ENCODE results near the gene COPB2. TPM values are rescaled to one million over a fixed set of nuclear protein-coding genes. Genes with fewer than 3 reads are reported as not detected.

COPB2 gene
- total RNA-seq, 1 experiment from 2014 or later = 138 TPM

GRCh38 chr3:139374099-139374498 lies 15.3 kb downstream of the COPB2 start:
- Histone ChIP-seq H3K4me3 (ENCODE audit: low read depth, low read length, poor library complexity, severe bottlenecking) (no peak overlapping the region), H3K9me3 (ENCODE audit: low read depth, low read length, poor library complexity, severe bottlenecking) (no peaks in the 10 kb centered on the region), H3K4me1 (ENCODE audit: insufficient read depth, low read length, poor library complexity, severe bottlenecking) (peaks cover 6% of the 10 kb centered on the region), H3K36me3 (ENCODE audit: insufficient read depth, low read length, poor library complexity, severe bottlenecking) (peaks cover 89% of the 10 kb centered on the region), H3K27ac (ENCODE audit: low read depth, low read length, poor library complexity, severe bottlenecking) (no peak overlapping the region), H3K27me3 (replicated peaks; ENCODE audit: insufficient read depth, low read depth, low read length, poor library complexity) (no peaks in the 10 kb centered on the region)
- CTCF ChIA-PET = no interaction called here
- BruUV-seq (replicated peaks) = no TSS peak
- intact Hi-C loops (cut with micrococcal nuclease; ENCODE audit: unreplicated experiment) = no loop called here
- DNase-seq (ENCODE audit: low spot score) = no peak
- POLR2A ChIA-PET (ENCODE audit: low non-redundant PET) = no interaction called here
- TF ChIP-seq EZH2 (IDR thresholded peaks at IDR 0.05; ENCODE audit: borderline replicate concordance, low read depth, low read length, poor library complexity, severe bottlenecking) (no peak), CTCF (conservative IDR thresholded peaks at IDR 0.05; ENCODE audit: low read depth, low read length) (no peak)

- intact Hi-C loops (cut with micrococcal nuclease; ENCODE audit: unreplicated experiment) = no loop called here
- Histone ChIP-seq H3K36me3 (ENCODE audit: insufficient read depth, low read length, poor library complexity, severe bottlenecking) (peaks cover 95% of the 10 kb centered on the region), H3K4me1 (ENCODE audit: insufficient read depth, low read length, poor library complexity, severe bottlenecking) (no peaks in the 10 kb centered on the region), H3K9me3 (ENCODE audit: low read depth, low read length, poor library complexity, severe bottlenecking) (no peaks in the 10 kb centered on the region), H3K27me3 (replicated peaks; ENCODE audit: insufficient read depth, low read depth, low read length, poor library complexity) (no peaks in the 10 kb centered on the region), H3K27ac (ENCODE audit: low read depth, low read length, poor library complexity, severe bottlenecking) (no peak overlapping the region), H3K4me3 (ENCODE audit: low read depth, low read length, poor library complexity, severe bottlenecking) (no peak overlapping the region)
- no peak for DNase-seq (ENCODE audit: low spot score)
- BruUV-seq (replicated peaks) = no TSS peak
- ChIA-PET CTCF (no interaction called here), POLR2A (ENCODE audit: low non-redundant PET) (no interaction called here)
- TF ChIP-seq EZH2 (IDR thresholded peaks at IDR 0.05; ENCODE audit: borderline replicate concordance, low read depth, low read length, poor library complexity, severe bottlenecking) (no peak), CTCF (conservative IDR thresholded peaks at IDR 0.05; ENCODE audit: low read depth, low read length) (no peak)
Measured at GRCh38 chr3:139364549-139364948, 24.9 kb downstream of the COPB2 start.

- Histone ChIP-seq H3K36me3 (ENCODE audit: insufficient read depth, low read length, poor library complexity, severe bottlenecking) (peaks cover 95% of the 10 kb centered on the region), H3K27ac (ENCODE audit: low read depth, low read length, poor library complexity, severe bottlenecking) (no peak overlapping the region), H3K4me3 (ENCODE audit: low read depth, low read length, poor library complexity, severe bottlenecking) (no peak overlapping the region), H3K27me3 (replicated peaks; ENCODE audit: insufficient read depth, low read depth, low read length, poor library complexity) (no peaks in the 10 kb centered on the region), H3K4me1 (ENCODE audit: insufficient read depth, low read length, poor library complexity, severe bottlenecking) (no peaks in the 10 kb centered on the region), H3K9me3 (ENCODE audit: low read depth, low read length, poor library complexity, severe bottlenecking) (no peaks in the 10 kb centered on the region)
- no peak for DNase-seq (ENCODE audit: low spot score)
- intact Hi-C loops (cut with micrococcal nuclease; ENCODE audit: unreplicated experiment) = no loop called here
- POLR2A ChIA-PET (ENCODE audit: low non-redundant PET) = no interaction called here
- no TSS peak for BruUV-seq (replicated peaks)
- no peak for TF ChIP-seq EZH2 (IDR thresholded peaks at IDR 0.05; ENCODE audit: borderline replicate concordance, low read depth, low read length, poor library complexity, severe bottlenecking)
- TF ChIP-seq CTCF (conservative IDR thresholded peaks at IDR 0.05; ENCODE audit: low read depth, low read length) = no peak
- CTCF ChIA-PET = no interaction called here
Measured at GRCh38 chr3:139361276-139361675, 28.2 kb downstream of the COPB2 start.

Data from A673 (cell line).